ENCODE measurements around the gene TRUB2. TPM values are rescaled to one million over a fixed set of nuclear protein-coding genes. Genes with fewer than 3 reads are reported as not detected.
A peak's percentile ranks its signal among the peaks of the same experiment; 100 is the strongest.

TRUB2 gene
- total RNA-seq, 6 experiments from 2014 or later = 27.0 to 38.5 (median 34.3) TPM

DNA sequence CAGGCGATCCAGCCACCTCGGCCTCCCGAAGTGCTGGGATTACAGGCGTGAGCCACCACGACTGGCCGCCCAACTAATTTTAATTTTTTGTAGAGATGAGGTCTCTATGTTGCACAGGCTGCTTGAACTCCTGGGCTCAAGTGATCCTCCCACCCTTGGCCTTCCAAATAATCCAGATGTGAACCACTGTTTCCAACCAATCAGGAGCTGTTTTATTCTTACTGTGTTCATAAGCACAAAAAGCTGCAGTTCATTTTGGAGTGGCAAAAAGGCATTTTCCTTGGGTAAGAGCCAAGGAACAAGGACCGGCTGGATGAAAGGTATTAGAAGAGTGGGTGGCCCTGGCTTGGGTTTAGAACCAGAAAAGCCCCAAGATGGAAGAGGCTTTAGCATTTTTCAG, 12.9 kb upstream of the TRUB2 start:
- no peaks in the 10 kb centered on the region; the same call in 1 of the 2 replicates for H3K36me3 Mint-ChIP-seq (ENCODE audit: low read depth)
- no peaks in the 10 kb centered on the region for H3K4me1 Mint-ChIP-seq (ENCODE audit: low read depth)
- H3K27ac Mint-ChIP-seq = no peak overlapping the region
- DNase-seq = no peak
- no peaks in the 10 kb centered on the region; the same call in 1 of the 2 replicates for H3K27me3 Mint-ChIP-seq (ENCODE audit: insufficient read depth)
- H3K4me3 Mint-ChIP-seq = no peak overlapping the region
- no peaks in the 10 kb centered on the region for H3K9me3 Mint-ChIP-seq
- TF ChIP-seq, protein P1, sequence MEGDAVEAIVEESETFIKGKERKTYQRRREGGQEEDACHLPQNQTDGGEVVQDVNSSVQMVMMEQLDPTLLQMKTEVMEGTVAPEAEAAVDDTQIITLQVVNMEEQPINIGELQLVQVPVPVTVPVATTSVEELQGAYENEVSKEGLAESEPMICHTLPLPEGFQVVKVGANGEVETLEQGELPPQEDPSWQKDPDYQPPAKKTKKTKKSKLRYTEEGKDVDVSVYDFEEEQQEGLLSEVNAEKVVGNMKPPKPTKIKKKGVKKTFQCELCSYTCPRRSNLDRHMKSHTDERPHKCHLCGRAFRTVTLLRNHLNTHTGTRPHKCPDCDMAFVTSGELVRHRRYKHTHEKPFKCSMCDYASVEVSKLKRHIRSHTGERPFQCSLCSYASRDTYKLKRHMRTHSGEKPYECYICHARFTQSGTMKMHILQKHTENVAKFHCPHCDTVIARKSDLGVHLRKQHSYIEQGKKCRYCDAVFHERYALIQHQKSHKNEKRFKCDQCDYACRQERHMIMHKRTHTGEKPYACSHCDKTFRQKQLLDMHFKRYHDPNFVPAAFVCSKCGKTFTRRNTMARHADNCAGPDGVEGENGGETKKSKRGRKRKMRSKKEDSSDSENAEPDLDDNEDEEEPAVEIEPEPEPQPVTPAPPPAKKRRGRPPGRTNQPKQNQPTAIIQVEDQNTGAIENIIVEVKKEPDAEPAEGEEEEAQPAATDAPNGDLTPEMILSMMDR (IDR thresholded peaks at IDR 0.05) = no peak

DNA sequence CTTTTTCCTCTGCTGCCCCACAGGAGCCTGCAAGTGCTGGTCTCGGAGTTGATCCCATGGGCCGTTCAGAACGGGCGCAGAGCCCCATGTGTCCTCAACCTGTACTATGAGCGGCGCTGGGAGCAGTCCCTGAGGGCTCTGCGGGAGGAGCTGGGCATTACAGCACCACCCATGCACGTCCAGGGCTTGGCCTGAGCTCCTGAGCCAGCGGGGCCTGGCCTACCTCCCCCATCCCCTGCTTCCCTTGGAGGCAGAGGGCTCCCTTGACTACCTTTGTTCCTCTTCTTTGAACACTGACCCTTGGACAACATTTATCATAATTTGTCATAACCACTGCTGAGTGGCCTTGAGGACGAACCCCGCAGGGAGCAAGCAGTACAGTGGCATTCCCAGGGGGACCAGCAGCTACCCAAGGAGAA, 11.2 kb upstream of the TRUB2 start:
- no peaks in the 10 kb centered on the region; the same call in 1 of the 2 replicates for H3K27me3 Mint-ChIP-seq (ENCODE audit: insufficient read depth)
- no peak overlapping the region for H3K4me3 Mint-ChIP-seq
- 0 out of 2 replicates have a peak, but pooled peaks cover 6% of the 10 kb centered on the region for H3K4me1 Mint-ChIP-seq (ENCODE audit: low read depth)
- no peak overlapping the region for H3K27ac Mint-ChIP-seq
- no peaks in the 10 kb centered on the region; the same call in 1 of the 2 replicates for H3K36me3 Mint-ChIP-seq (ENCODE audit: low read depth)
- H3K9me3 Mint-ChIP-seq = no peaks in the 10 kb centered on the region
- TF ChIP-seq, protein P1 (IDR thresholded peaks at IDR 0.05) = no peak
- no peak for DNase-seq

DNA sequence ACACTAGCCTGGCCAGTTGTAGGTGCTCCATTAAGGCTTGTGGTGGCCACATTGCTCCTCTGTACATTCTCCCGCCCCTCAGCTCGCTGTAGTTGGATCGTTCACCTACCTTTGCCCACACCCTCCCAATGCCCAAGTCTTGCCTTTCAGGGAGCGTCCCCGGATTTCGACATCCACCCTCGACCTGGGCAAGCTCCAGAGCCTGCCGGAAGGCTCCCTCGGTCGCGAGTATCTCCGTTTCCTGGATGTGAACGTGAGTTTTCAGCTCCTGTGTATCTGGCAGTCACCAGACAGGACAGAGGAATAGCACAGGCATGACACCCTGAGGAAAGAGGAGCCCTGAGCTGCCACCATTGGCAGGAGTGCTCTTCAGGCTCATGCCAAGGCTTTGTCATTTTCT, 3.4 kb upstream of the TRUB2 start:
- TF ChIP-seq, protein P1 (IDR thresholded peaks at IDR 0.05) = no peak
- Mint-ChIP-seq H3K9me3 (no peaks in the 10 kb centered on the region), H3K4me3 (no peak overlapping the region), H3K36me3 (ENCODE audit: low read depth) (peaks cover 9% of the 10 kb centered on the region; the same call in 1 of the 2 replicates), H3K4me1 (ENCODE audit: low read depth) (peaks cover 11% of the 10 kb centered on the region; the same call in 1 of the 2 replicates), H3K27ac (no peak overlapping the region), H3K27me3 (ENCODE audit: insufficient read depth) (peaks cover 2% of the 10 kb centered on the region)
- no peak for DNase-seq

DNA sequence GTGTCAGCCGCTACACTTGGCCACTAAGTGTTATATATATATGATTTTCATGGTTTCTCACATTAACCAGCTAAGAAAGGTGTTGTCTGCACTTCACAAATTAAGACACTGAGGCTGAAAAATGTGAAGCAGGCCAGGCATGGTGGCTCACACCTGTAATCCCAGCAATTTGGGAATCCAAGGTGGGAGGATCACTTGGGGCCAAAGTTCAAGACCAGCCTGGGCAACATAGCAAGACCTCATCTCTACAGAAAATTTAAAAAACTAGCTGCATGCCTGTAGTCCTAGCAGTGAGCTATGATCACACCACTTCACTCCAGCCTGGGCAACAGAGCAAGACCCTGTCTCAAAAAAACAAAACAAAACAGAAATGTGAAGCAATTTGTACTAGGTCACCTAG, 2.2 kb upstream of the TRUB2 start:
- H3K4me3 Mint-ChIP-seq = peak overlapping the region; percentile 95
- TF ChIP-seq, protein P1 (IDR thresholded peaks at IDR 0.05) = no peak
- DNase-seq = no peak
- H3K9me3 Mint-ChIP-seq = no peaks in the 10 kb centered on the region
- H3K4me1 Mint-ChIP-seq (ENCODE audit: low read depth) = peaks cover 11% of the 10 kb centered on the region; the same call in 1 of the 2 replicates
- no peak overlapping the region for H3K27ac Mint-ChIP-seq
- peaks cover 9% of the 10 kb centered on the region; the same call in 1 of the 2 replicates for H3K36me3 Mint-ChIP-seq (ENCODE audit: low read depth)
- peaks cover 2% of the 10 kb centered on the region for H3K27me3 Mint-ChIP-seq (ENCODE audit: insufficient read depth)

DNA sequence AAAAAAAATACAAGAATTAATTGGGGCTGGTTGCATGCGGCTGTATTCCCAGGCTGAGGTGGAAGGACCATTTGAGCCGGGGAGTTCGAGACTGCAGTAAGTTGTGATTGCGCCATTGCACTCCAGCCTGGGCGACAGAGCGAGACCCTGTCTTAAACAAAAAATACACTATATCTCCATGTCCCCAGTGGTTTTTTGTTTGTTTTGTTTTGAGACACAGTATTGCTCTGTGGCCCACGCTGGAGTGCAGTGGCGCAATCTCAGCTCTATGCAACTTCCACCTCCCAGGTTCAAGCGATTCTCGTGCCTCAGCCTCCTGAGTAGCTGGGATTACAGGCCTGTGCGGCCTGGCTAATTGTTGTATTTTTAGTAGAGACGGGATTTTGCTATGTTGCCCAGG, 1.5 kb upstream of the TRUB2 start:
- TF ChIP-seq, protein P1 (IDR thresholded peaks at IDR 0.05) = no peak
- Mint-ChIP-seq H3K9me3 (no peaks in the 10 kb centered on the region), H3K4me1 (ENCODE audit: low read depth) (peaks cover 9% of the 10 kb centered on the region; the same call in 1 of the 2 replicates), H3K27ac (peak overlapping the region; percentile 98; the same call in 1 of the 2 replicates), H3K27me3 (ENCODE audit: insufficient read depth) (peaks cover 2% of the 10 kb centered on the region), H3K36me3 (ENCODE audit: low read depth) (peaks cover 9% of the 10 kb centered on the region; the same call in 1 of the 2 replicates), H3K4me3 (peak overlapping the region; percentile 95)
- DNase-seq = no peak
